ENCODE data around the gene RARRES2. TPM values are rescaled to one million over a fixed set of nuclear protein-coding genes. Genes with fewer than 3 reads are reported as not detected.
"Not testable (repeated sequence)": the region's sequence is repeated elsewhere in the genome, so short reads cannot be mapped to it uniquely, and the experiment has no call there.

RARRES2 gene
- total RNA-seq, 1 donor from 2014 or later: 26.3 TPM

DNA sequence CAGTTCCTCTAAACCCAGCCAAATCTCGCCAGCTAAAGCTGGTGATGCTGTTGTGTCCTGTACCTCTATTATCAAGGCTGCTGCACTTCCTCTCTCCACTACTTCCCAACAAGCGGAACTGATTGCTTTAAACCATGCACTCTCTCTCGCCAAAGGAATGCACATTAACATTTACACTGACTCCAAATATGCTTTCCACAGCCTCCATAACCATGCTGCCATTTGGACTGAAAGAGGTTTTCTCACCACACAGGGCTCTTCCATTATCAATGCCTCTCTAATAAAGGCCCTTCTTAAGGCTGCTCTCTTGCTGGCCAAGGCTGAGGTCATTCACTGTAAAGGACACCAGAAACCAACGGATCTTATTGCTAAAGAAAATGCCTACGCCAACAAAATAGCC lies 29.7 kb downstream of the RARRES2 start:
- DNase-seq (ENCODE audit: low read depth, low spot score): no peak
- Mint-ChIP-seq H3K27ac (ENCODE audit: unreplicated experiment) (no peak overlapping the region), H3K36me3 (ENCODE audit: low read depth) (no peaks in the 10 kb centered on the region), H3K4me3 (no peak overlapping the region), H3K27me3 (ENCODE audit: low read depth) (peaks cover 4% of the 10 kb centered on the region), H3K9me3 (no peaks in the 10 kb centered on the region), H3K4me1 (peaks cover 4% of the 10 kb centered on the region)
- TF ChIP-seq, protein P1, sequence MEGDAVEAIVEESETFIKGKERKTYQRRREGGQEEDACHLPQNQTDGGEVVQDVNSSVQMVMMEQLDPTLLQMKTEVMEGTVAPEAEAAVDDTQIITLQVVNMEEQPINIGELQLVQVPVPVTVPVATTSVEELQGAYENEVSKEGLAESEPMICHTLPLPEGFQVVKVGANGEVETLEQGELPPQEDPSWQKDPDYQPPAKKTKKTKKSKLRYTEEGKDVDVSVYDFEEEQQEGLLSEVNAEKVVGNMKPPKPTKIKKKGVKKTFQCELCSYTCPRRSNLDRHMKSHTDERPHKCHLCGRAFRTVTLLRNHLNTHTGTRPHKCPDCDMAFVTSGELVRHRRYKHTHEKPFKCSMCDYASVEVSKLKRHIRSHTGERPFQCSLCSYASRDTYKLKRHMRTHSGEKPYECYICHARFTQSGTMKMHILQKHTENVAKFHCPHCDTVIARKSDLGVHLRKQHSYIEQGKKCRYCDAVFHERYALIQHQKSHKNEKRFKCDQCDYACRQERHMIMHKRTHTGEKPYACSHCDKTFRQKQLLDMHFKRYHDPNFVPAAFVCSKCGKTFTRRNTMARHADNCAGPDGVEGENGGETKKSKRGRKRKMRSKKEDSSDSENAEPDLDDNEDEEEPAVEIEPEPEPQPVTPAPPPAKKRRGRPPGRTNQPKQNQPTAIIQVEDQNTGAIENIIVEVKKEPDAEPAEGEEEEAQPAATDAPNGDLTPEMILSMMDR (conservative IDR thresholded peaks at IDR 0.05): no peak

DNA sequence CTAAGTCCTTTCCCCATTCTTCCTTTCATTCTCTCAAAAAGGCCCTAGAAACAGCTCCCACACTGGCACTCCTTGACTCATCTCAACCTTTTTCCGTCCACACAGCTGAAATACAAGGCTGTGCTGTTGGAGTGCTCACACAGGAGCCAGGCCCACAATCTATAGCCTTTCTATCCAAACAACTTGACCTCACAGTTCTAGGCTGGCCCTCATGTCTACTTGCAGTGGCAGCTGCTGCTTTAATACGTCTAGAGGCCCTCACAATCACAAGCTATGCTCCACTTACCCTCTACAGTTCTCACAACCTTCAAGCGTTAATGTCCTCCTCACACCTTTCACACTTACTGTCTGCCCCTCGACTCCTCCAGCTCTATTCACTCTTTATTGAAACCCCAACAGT lies 30.3 kb downstream of the RARRES2 start:
- Mint-ChIP-seq H3K9me3 (no peaks in the 10 kb centered on the region), H3K4me1 (peaks cover 4% of the 10 kb centered on the region), H3K36me3 (ENCODE audit: low read depth) (no peaks in the 10 kb centered on the region), H3K27ac (ENCODE audit: unreplicated experiment) (no peak overlapping the region), H3K27me3 (ENCODE audit: low read depth) (peaks cover 4% of the 10 kb centered on the region), H3K4me3 (no peak overlapping the region)
- DNase-seq (ENCODE audit: low read depth, low spot score): no peak
- TF ChIP-seq, protein P1 (conservative IDR thresholded peaks at IDR 0.05): no peak

DNA sequence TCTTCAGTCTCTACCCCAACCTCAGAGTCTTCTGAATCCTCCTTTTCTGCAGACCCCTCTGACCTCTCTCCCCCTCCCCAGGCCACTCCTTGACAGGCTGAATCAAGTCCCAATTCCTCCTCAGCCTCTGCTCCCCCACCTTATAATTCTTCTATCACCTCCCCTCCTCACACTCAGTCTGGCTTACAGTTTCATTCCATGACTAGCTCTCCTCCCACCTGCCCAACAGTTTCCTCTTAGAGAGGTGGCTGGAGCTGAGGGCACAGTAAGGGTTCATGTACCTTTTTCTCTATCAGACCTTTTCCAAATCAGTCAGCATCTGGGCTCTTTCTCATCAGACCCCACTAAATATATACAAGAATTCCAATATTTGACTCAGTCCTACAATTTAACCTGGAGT lies 32.9 kb downstream of the RARRES2 start:
- no peak for DNase-seq (ENCODE audit: low read depth, low spot score)
- Mint-ChIP-seq H3K4me1 (peaks cover 4% of the 10 kb centered on the region), H3K27ac (ENCODE audit: unreplicated experiment) (no peak overlapping the region), H3K4me3 (no peak overlapping the region), H3K9me3 (no peaks in the 10 kb centered on the region), H3K27me3 (ENCODE audit: low read depth) (peaks cover 4% of the 10 kb centered on the region), H3K36me3 (ENCODE audit: low read depth) (no peaks in the 10 kb centered on the region)
- TF ChIP-seq, protein P1 (conservative IDR thresholded peaks at IDR 0.05): no peak

DNA sequence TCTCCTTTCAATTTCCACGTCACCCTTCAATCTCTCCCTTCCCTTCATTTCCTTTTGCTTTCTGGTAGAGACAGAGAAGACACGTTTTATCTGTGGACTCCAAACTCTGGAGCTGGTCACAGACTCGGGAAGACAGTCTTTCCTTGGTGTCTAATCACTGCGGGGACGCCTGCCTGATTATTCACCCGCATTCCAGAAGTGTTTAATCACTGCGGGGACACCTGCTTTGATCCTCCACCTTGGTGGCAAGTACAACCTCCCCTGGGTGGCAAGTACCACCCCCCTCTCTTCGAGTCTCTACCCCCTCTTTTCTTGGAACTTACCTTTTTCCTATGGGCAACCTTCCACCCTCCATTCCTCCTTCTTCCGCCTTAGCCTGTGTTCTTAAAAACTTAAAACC lies 33.5 kb downstream of the RARRES2 start:
- peaks cover 1% of the 10 kb centered on the region for H3K4me1 Mint-ChIP-seq
- DNase-seq (ENCODE audit: low read depth, low spot score): no peak
- H3K27ac Mint-ChIP-seq (ENCODE audit: unreplicated experiment): no peak overlapping the region
- H3K36me3 Mint-ChIP-seq (ENCODE audit: low read depth): no peaks in the 10 kb centered on the region
- H3K4me3 Mint-ChIP-seq: no peak overlapping the region
- no peaks in the 10 kb centered on the region for H3K9me3 Mint-ChIP-seq
- peaks cover 4% of the 10 kb centered on the region for H3K27me3 Mint-ChIP-seq (ENCODE audit: low read depth)
- TF ChIP-seq, protein P1 (conservative IDR thresholded peaks at IDR 0.05): no peak

DNA sequence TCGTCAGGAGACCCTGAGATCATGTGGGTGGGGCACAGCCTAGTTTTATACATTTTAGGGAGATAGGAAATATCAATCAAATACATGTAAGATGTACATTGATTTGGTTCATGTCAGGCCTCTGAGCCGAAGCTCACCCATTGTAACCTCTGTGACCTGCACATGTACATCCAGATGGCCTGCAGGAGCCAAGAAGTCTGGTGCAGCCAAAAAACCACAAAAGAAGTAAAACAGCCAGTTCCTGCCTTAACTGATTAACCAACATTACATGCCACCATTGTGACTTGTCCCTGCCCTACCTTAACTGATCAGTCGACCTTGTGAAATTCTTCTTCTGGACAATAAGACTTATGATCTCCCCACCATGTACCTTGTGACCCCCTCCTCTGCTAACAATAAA lies 34.3 kb downstream of the RARRES2 start:
- H3K4me3 Mint-ChIP-seq: no peak overlapping the region

DNA sequence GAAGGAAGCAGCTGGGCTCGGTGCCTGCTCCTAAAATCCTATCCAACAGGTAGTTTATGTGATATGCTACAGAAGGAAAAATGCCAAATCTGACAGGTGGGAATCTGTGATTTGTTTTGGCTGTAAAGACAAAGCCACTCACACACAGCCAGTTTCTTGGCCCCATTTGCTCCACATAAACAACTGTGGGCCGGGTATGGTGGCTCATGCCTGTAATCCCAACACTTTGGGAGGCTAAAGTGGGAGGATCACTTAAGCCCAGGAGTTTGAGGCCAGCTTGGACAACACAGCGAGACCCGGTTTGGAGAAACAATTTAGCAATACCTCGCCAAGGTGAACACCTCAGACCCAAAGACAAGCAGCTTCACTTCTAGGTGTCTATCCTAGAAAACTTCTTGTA lies 35.1 kb downstream of the RARRES2 start:
- not testable (repeated sequence) for DNase-seq (ENCODE audit: low read depth, low spot score)

More for the DNA sequence above, 34.3 kb downstream of the RARRES2 start:
- H3K9me3 Mint-ChIP-seq: no peaks in the 10 kb centered on the region
- peaks cover 4% of the 10 kb centered on the region for H3K27me3 Mint-ChIP-seq (ENCODE audit: low read depth)
- H3K4me1 Mint-ChIP-seq: no peaks in the 10 kb centered on the region
- H3K27ac Mint-ChIP-seq (ENCODE audit: unreplicated experiment): no peak overlapping the region
- no peaks in the 10 kb centered on the region for H3K36me3 Mint-ChIP-seq (ENCODE audit: low read depth)
- TF ChIP-seq, protein P1 (conservative IDR thresholded peaks at IDR 0.05): no peak
- DNase-seq (ENCODE audit: low read depth, low spot score): no peak

DNA sequence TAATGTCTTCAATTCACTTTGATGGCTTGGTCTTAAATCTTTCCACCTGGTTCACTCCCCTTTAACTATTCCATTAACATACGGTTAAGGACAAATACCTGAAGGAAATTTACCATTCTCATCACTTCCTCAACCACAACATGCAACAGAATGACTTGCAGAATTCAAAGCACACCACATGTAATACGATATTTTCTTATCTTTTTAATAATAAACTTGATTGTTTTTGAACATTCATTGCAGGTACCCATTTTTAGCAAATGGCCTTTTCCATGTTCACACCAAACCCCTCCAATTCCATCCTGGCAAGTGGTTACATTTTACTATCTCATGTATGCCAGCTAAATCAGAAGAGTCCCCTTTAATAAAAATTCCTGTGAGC lies 35.5 kb downstream of the RARRES2 start:
- not testable (repeated sequence) for H3K36me3 Mint-ChIP-seq (ENCODE audit: low read depth); H3K27ac Mint-ChIP-seq (ENCODE audit: unreplicated experiment); DNase-seq (ENCODE audit: low read depth, low spot score); H3K4me1 Mint-ChIP-seq; H3K9me3 Mint-ChIP-seq; H3K27me3 Mint-ChIP-seq (ENCODE audit: low read depth); H3K4me3 Mint-ChIP-seq

More for the DNA sequence above, 35.1 kb downstream of the RARRES2 start:
- H3K27me3 Mint-ChIP-seq (ENCODE audit: low read depth); H3K9me3 Mint-ChIP-seq; H3K4me1 Mint-ChIP-seq; H3K27ac Mint-ChIP-seq (ENCODE audit: unreplicated experiment); H3K36me3 Mint-ChIP-seq (ENCODE audit: low read depth); H3K4me3 Mint-ChIP-seq: not testable (repeated sequence)

DNA sequence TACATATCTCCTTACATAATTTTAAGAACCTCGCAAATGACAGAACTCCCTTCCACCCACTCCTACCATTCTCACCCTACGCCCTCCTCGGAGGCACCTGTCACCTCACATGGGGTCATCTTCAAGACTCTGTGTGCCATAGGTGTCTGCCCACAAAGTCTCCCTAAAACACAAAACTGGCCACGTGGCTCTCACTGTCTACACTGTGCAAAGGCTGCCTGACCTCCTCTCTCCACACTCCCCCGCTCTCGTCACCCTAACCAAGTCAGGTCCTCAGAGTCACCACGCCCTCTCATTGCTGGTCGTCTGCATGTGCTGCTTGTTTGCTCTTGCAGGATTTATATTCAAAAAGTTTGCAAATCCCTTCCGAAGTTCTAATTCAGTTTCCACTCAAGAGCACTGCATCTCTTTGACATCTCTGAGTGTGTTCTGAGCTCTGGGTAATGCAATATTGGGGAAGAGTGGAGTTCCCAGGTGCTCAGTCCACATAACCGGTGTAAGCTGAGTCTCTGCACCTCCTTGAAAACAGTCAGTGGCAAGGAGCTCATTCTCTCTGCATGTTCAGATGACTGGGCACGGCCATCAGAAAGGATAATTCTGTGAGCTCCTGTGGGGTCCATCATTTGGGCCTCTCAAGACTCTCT lies 36.0 kb downstream of the RARRES2 start:
- not testable (repeated sequence) for H3K4me1 Mint-ChIP-seq; H3K4me3 Mint-ChIP-seq; DNase-seq (ENCODE audit: low read depth, low spot score); H3K27me3 Mint-ChIP-seq (ENCODE audit: low read depth); H3K9me3 Mint-ChIP-seq; H3K36me3 Mint-ChIP-seq (ENCODE audit: low read depth)
- H3K27ac Mint-ChIP-seq (ENCODE audit: unreplicated experiment): peak overlapping the region; percentile 32
